Liver (tissue), 9 donors: ENCODE data around the gene PLEKHA8. TPM values are rescaled to one million over a fixed set of nuclear protein-coding genes. Genes with fewer than 3 reads are reported as not detected.

ENCODE experiments used
- DNase-seq: peaks from one replicate; pipeline ENCODE4 v3.0.0-alpha.2; 2017; ENCODE audit warnings: low spot score
- H3K27ac ChIP-seq, 2 donors: one replicate each; pipeline ENCODE4 v1.7.0; 2013; ENCODE audit warnings: inconsistent platforms in 2 of 2, low read length in 2 of 2, control low read depth in 1 of 2, low read depth in 1 of 2, mild to moderate bottlenecking in 1 of 2
- H3K27me3 ChIP-seq, 4 donors: one replicate each; pipeline versions ENCODE4 v1.6.1 to v1.7.0; 2013; ENCODE audit warnings: low read length in 3 of 4, inconsistent platforms in 1 of 4, mild to moderate bottlenecking in 1 of 4, moderate library complexity in 1 of 4; ENCODE audit not compliant: control insufficient read depth in 4 of 4, insufficient read depth in 4 of 4
- H3K36me3 ChIP-seq, 4 donors: one replicate each; pipeline versions ENCODE4 v1.6.1 to v1.7.0; 2013; ENCODE audit warnings: low read length in 3 of 4, mild to moderate bottlenecking in 3 of 4, low read depth in 1 of 4, moderate library complexity in 1 of 4; ENCODE audit not compliant: control insufficient read depth in 4 of 4, insufficient read depth in 3 of 4
- H3K4me1 ChIP-seq, 4 donors: one replicate each; pipeline versions ENCODE4 v1.6.1 to v1.7.0; 2013; ENCODE audit warnings: low read length in 3 of 4, mild to moderate bottlenecking in 3 of 4, moderate library complexity in 1 of 4; ENCODE audit not compliant: control insufficient read depth in 4 of 4, insufficient read depth in 4 of 4
- H3K4me3 ChIP-seq, 3 donors: one replicate each; pipeline versions ENCODE4 v1.6.1 to v1.7.0; 2013; ENCODE audit warnings: low read length in 3 of 3, control low read depth in 1 of 3, low read depth in 1 of 3, mild to moderate bottlenecking in 1 of 3
- H3K9ac ChIP-seq, 2 donors: one replicate each; pipeline ENCODE4 v1.7.0; 2013; ENCODE audit warnings: low read length in 2 of 2, mild to moderate bottlenecking in 2 of 2, moderate library complexity in 2 of 2, control low read depth in 1 of 2, low read depth in 1 of 2
- H3K9me3 ChIP-seq, 4 donors: one replicate each; pipeline versions ENCODE4 v1.6.1 to v1.7.0; 2013; ENCODE audit warnings: low read length in 3 of 4; ENCODE audit not compliant: control insufficient read depth in 4 of 4
- EGR1 ChIP-seq, 2 donors: IDR thresholded peaks; 2 replicates each; pipeline ENCODE4 v1.6.1; 2016 to 2018; ENCODE audit warnings: antibody characterized with exemption in 2 of 2, low read depth in 2 of 2
- FOXA1 ChIP-seq: IDR thresholded peaks from 2 replicates; pipeline ENCODE4 v1.6.1; 2016; ENCODE audit warnings: antibody characterized with exemption
- FOXA2 ChIP-seq: IDR thresholded peaks from 2 replicates; pipeline ENCODE4 v1.6.1; 2016; ENCODE audit warnings: antibody characterized with exemption
- GABPA ChIP-seq, 2 donors: IDR thresholded peaks in 1 of 2; conservative IDR thresholded peaks in 1 of 2; 2 replicates each; pipeline ENCODE4 v1.6.1; 2016; ENCODE audit warnings: antibody characterized with exemption in 2 of 2, mild to moderate bottlenecking in 1 of 2, moderate library complexity in 1 of 2
- HNF4A ChIP-seq, 2 donors: conservative IDR thresholded peaks; 2 replicates each; pipeline ENCODE4 v1.6.1; 2016; ENCODE audit warnings: antibody characterized with exemption in 2 of 2, mild to moderate bottlenecking in 2 of 2
- HNF4G ChIP-seq: IDR thresholded peaks from 2 replicates; pipeline ENCODE4 v1.6.1; 2016; ENCODE audit warnings: antibody characterized with exemption
- JUND ChIP-seq, 2 donors: IDR thresholded peaks; 2 replicates each; pipeline ENCODE4 v1.6.1; 2016; ENCODE audit warnings: antibody characterized with exemption in 2 of 2
- NR2F2 ChIP-seq: IDR thresholded peaks from 2 replicates; pipeline ENCODE4 v1.6.1; 2016; ENCODE audit warnings: antibody characterized with exemption
- RAD21 ChIP-seq, 2 donors: IDR thresholded peaks; 2 replicates each; pipeline ENCODE4 v1.6.1; 2016; ENCODE audit warnings: antibody characterized with exemption in 2 of 2, mild to moderate bottlenecking in 2 of 2
- RXRA ChIP-seq, 2 donors: IDR thresholded peaks; 2 replicates each; pipeline ENCODE4 v1.6.1; 2017 to 2018; ENCODE audit warnings: antibody characterized with exemption in 2 of 2, mild to moderate bottlenecking in 1 of 2
- SP1 ChIP-seq: IDR thresholded peaks from 2 replicates; pipeline ENCODE4 v1.6.1; 2018; ENCODE audit warnings: antibody characterized with exemption, mild to moderate bottlenecking
- YY1 ChIP-seq: IDR thresholded peaks from 2 replicates; pipeline ENCODE4 v1.6.1; 2016; ENCODE audit warnings: antibody characterized with exemption, mild to moderate bottlenecking
- WGBS: extraction: QIAGEN DNeasy Blood & Tissue Kit; methylation state at CpG from one replicate; pipeline ENCODE4 v1.1.7; 2013; 5-methylcytosine and 5-hydroxymethylcytosine counted together
- polyA plus RNA-seq, 2 donors: library from polyadenylated mRNA; stranded (reverse) in 1 of 2; unstranded in 1 of 2; fragments of 200-250 nt in 1 of 2; fragments of >200 nt in 1 of 2; fragmentation: Nextera tagmentation in 1 of 2; extraction: Ambion mirVana in 1 of 2; gene quantifications; one replicate each; pipeline versions ENCODE4 v1.2.1 to v1.2.3, GENCODE V29; 2013 to 2015
- total RNA-seq, 2 donors: library from RNA; depleted of rRNA; stranded (reverse); fragments of >200 nt; gene quantifications; one replicate each; pipeline ENCODE4 v1.2.3, GENCODE V29; 2014
- TF ChIP-seq, protein P1 (sequence below): IDR thresholded peaks from 2 replicates; pipeline ENCODE4 v1.6.1; 2016; ENCODE audit warnings: antibody characterized with exemption
- TF ChIP-seq, protein P2 (sequence below): IDR thresholded peaks from 2 replicates; pipeline ENCODE4 v1.6.1; 2016; ENCODE audit warnings: antibody characterized with exemption
- TF ChIP-seq, protein P3 (sequence below): IDR thresholded peaks from 2 replicates; pipeline ENCODE4 v1.6.1; 2016; ENCODE audit warnings: antibody characterized with exemption, mild to moderate bottlenecking
- TF ChIP-seq, protein P4 (sequence below): fragments of 150-350 bp; IDR thresholded peaks from 2 replicates; pipeline ENCODE4 v1.5.1; 2017; ENCODE audit warnings: improper control_type of control experiment, low read depth, low read length; ENCODE audit not compliant: missing input control
- donor health status: healthy.
- donor health status: healthy.
- donor health status: healthy.
- donor health status: healthy.
- donor health status: healthy.

PLEKHA8 gene
- total and polyA plus RNA-seq, 4 donors = 1.0 to 5.4 (median 2.4) TPM

DNA sequence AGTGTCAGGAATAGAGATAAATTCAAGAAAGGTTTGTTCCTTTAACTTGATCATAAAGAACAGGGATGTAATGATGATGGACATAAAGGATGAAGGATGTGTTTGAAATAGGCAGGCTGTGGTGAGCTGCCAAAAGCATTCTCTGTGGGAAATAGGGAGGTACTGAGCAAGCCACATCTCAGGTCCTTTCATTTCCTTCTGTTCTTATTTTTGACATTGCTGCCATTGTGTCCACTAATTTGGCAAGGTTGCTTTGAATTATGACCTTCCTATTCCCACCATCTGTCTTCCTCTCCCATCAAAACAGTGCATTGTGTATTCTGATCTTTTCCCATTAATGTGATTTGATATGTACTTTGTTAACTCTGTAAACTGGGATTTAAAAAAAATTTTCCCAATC lies 48.1 kb upstream of the PLEKHA8 start:
- no peaks in the 10 kb centered on the region for H3K9me3 ChIP-seq
- no peak overlapping the region for H3K4me3 ChIP-seq
- H3K36me3 ChIP-seq = no peaks in the 10 kb centered on the region
- peaks cover 0 to 3% (median 0%) of the 10 kb centered on the region in 4 donors for H3K27me3 ChIP-seq
- no peak for DNase-seq
- H3K4me1 ChIP-seq = no peaks in the 10 kb centered on the region
- no peak overlapping the region for H3K27ac ChIP-seq
- TF ChIP-seq, protein P1, sequence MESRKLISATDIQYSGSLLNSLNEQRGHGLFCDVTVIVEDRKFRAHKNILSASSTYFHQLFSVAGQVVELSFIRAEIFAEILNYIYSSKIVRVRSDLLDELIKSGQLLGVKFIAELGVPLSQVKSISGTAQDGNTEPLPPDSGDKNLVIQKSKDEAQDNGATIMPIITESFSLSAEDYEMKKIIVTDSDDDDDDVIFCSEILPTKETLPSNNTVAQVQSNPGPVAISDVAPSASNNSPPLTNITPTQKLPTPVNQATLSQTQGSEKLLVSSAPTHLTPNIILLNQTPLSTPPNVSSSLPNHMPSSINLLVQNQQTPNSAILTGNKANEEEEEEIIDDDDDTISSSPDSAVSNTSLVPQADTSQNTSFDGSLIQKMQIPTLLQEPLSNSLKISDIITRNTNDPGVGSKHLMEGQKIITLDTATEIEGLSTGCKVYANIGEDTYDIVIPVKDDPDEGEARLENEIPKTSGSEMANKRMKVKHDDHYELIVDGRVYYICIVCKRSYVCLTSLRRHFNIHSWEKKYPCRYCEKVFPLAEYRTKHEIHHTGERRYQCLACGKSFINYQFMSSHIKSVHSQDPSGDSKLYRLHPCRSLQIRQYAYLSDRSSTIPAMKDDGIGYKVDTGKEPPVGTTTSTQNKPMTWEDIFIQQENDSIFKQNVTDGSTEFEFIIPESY = no peak
- TF ChIP-seq GABPA (IDR thresholded peaks at IDR 0.05 in 1 of 2, conservative IDR thresholded peaks at IDR 0.05 in 1 of 2) (no peak), RAD21 (IDR thresholded peaks at IDR 0.05) (no peak), EGR1 (IDR thresholded peaks at IDR 0.05; ENCODE audit: low read depth in 2 of 2) (no peak), HNF4A (conservative IDR thresholded peaks at IDR 0.05) (no peak), RXRA (IDR thresholded peaks at IDR 0.05) (no peak), JUND (IDR thresholded peaks at IDR 0.05) (no peak), SP1 (no peak), NR2F2 (no peak)
- TF ChIP-seq, protein P2, sequence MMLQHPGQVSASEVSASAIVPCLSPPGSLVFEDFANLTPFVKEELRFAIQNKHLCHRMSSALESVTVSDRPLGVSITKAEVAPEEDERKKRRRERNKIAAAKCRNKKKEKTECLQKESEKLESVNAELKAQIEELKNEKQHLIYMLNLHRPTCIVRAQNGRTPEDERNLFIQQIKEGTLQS = no peak
- TF ChIP-seq, protein P3, sequence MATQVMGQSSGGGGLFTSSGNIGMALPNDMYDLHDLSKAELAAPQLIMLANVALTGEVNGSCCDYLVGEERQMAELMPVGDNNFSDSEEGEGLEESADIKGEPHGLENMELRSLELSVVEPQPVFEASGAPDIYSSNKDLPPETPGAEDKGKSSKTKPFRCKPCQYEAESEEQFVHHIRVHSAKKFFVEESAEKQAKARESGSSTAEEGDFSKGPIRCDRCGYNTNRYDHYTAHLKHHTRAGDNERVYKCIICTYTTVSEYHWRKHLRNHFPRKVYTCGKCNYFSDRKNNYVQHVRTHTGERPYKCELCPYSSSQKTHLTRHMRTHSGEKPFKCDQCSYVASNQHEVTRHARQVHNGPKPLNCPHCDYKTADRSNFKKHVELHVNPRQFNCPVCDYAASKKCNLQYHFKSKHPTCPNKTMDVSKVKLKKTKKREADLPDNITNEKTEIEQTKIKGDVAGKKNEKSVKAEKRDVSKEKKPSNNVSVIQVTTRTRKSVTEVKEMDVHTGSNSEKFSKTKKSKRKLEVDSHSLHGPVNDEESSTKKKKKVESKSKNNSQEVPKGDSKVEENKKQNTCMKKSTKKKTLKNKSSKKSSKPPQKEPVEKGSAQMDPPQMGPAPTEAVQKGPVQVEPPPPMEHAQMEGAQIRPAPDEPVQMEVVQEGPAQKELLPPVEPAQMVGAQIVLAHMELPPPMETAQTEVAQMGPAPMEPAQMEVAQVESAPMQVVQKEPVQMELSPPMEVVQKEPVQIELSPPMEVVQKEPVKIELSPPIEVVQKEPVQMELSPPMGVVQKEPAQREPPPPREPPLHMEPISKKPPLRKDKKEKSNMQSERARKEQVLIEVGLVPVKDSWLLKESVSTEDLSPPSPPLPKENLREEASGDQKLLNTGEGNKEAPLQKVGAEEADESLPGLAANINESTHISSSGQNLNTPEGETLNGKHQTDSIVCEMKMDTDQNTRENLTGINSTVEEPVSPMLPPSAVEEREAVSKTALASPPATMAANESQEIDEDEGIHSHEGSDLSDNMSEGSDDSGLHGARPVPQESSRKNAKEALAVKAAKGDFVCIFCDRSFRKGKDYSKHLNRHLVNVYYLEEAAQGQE = no peak
- no peak overlapping the region for H3K9ac ChIP-seq

DNA sequence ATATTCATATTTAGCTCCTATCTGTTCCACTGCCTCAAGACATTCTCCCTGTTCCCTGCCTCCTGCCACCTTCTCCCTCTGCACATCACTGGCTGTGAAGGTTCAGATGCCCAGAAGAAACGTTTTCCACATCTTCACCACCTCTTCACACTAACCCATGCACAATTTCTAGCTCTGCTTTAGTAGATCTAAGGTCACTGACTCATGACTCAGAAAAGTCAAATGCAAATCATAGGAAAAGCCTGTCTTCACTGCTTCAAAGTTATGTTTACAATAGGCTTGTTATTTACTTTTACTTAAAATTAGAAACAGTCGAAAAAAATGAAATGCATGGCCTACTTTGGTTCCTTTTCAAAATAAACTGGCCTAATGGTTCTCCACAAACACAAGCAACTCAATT lies 41.1 kb upstream of the PLEKHA8 start:
- TF ChIP-seq HNF4G (no peak), FOXA2 (no peak), RXRA (IDR thresholded peaks at IDR 0.05) (peak in 1 of 2 donors; percentile 7)
- 56% methylated on average over 2 of the region's 2 CpGs for WGBS
- Histone ChIP-seq H3K4me1 (peaks cover 0 to 8% (median 4%) of the 10 kb centered on the region in 4 donors), H3K36me3 (no peaks in the 10 kb centered on the region), H3K9ac (no peak overlapping the region), H3K27me3 (peaks cover 0 to 7% (median 4%) of the 10 kb centered on the region in 4 donors), H3K4me3 (no peak overlapping the region), H3K9me3 (peaks cover 0 to 4% (median 3%) of the 10 kb centered on the region in 4 donors), H3K27ac (no peak overlapping the region)
- DNase-seq = no peak

DNA sequence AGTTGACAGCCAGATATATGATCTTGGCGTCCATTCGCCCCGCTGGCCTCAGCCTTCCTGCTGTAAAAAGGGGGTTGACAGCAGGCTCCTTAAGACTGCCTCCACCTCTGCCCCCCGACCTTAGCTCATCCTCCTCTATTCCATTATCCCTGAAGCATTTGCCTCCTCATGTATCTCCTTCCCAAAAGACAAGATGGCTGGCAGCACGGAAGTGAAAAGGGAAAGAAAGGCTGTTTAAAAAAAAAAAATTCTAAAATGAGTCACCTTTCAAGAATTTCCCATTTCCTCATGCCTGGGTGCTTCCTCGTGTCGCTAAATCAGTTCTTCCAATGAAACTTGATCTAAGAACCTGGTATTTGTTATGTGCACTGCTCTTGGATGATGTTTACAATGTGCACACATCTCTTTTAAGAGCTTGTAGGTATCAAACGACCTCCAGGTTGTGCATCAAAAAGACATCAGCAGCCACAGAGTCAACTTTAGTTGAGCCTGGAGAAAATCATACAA lies 40.3 kb upstream of the PLEKHA8 start:
- Histone ChIP-seq H3K36me3 (no peaks in the 10 kb centered on the region), H3K9me3 (peaks cover 1 to 10% (median 9%) of the 10 kb centered on the region in 4 donors), H3K27ac (peak overlapping the region; percentile 27 to 31), H3K4me1 (peaks cover 0 to 8% (median 4%) of the 10 kb centered on the region in 4 donors), H3K4me3 (no peak overlapping the region), H3K27me3 (peaks cover 0 to 7% (median 4%) of the 10 kb centered on the region in 4 donors), H3K9ac (no peak overlapping the region)
- 70% methylated on average over 8 of the region's 8 CpGs for WGBS
- DNase-seq = no peak
- TF ChIP-seq, protein P4, sequence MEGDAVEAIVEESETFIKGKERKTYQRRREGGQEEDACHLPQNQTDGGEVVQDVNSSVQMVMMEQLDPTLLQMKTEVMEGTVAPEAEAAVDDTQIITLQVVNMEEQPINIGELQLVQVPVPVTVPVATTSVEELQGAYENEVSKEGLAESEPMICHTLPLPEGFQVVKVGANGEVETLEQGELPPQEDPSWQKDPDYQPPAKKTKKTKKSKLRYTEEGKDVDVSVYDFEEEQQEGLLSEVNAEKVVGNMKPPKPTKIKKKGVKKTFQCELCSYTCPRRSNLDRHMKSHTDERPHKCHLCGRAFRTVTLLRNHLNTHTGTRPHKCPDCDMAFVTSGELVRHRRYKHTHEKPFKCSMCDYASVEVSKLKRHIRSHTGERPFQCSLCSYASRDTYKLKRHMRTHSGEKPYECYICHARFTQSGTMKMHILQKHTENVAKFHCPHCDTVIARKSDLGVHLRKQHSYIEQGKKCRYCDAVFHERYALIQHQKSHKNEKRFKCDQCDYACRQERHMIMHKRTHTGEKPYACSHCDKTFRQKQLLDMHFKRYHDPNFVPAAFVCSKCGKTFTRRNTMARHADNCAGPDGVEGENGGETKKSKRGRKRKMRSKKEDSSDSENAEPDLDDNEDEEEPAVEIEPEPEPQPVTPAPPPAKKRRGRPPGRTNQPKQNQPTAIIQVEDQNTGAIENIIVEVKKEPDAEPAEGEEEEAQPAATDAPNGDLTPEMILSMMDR = no peak
- TF ChIP-seq YY1 (peak; percentile 46), JUND (IDR thresholded peaks at IDR 0.05) (peak; percentile 31 to 43), NR2F2 (no peak), FOXA1 (no peak), EGR1 (IDR thresholded peaks at IDR 0.05; ENCODE audit: low read depth in 2 of 2) (no peak)
- TF ChIP-seq, protein P3 = no peak
